ENCODE results near the gene CAPN5. TPM values are rescaled to one million over a fixed set of nuclear protein-coding genes. Genes with fewer than 3 reads are reported as not detected.

Gene CAPN5
- total and polyA plus RNA-seq, 10 of the 15 experiments (the other 5 are each of a cell fraction or from before 2014, with no cell fraction given) = 0.02 to 0.33 (median 0.07) TPM; not detected in 3

DNA sequence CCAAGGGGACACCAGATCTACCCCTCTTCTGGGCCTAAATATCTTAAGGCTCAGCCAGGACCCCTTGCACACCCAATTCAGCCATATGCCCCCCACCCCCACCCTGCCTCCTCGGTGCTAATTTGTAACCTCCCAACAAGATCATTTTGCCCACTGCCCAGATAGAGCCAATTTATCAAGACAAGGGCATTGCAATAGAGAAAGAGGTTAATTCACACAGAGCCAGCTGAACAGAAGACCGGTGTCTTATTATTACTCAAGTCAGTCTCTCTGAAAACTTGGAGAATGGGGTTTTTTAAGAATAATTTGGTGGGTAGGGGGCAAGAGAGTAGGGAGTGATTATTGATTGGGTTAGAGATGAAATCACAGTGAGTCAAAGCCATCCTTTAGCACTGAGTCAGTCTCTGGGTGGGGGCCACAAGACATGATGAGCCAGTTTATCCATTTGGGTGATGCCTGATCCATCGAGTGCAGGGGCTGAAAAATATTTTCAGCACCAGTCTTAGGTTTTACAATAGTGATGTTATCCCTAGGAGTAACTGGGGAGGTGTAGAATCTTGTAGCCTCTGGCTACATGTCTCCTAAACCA lies 9.9 kb upstream of the CAPN5 start:
- H3K4me3 ChIP-seq = no peak overlapping the region
- ChIA-PET POLR2A (no interaction called here), CTCF (interaction anchor here (0.7 kb wide), 1 partner anchor 33 kb away, joined by 3 read pairs; no protein-coding TSS in a partner anchor), SMC1A (ENCODE audit: uncharacterized antibody, unreplicated experiment) (interaction anchor here (1.5 kb wide), 1 partner anchor 35 kb away, joined by 4 read pairs; no protein-coding TSS in a partner anchor), RAD21 (ENCODE audit: unreplicated experiment) (interaction anchor here (0.5 kb wide), 1 partner anchor 9 kb away, joined by 3 read pairs; no protein-coding TSS in a partner anchor)
- TF ChIP-seq JUNB (IDR thresholded peaks at IDR 0.05) = no peak
- no peak for TF ChIP-seq ZNF622 (IDR thresholded peaks at IDR 0.05)
- no peak for TF ChIP-seq CHD2 (IDR thresholded peaks at IDR 0.05; ENCODE audit: borderline replicate concordance, low read depth, low read length)
- TF ChIP-seq SREBF2 (IDR thresholded peaks at IDR 0.05; ENCODE audit: low read length) = no peak
- TF ChIP-seq, protein P1, sequence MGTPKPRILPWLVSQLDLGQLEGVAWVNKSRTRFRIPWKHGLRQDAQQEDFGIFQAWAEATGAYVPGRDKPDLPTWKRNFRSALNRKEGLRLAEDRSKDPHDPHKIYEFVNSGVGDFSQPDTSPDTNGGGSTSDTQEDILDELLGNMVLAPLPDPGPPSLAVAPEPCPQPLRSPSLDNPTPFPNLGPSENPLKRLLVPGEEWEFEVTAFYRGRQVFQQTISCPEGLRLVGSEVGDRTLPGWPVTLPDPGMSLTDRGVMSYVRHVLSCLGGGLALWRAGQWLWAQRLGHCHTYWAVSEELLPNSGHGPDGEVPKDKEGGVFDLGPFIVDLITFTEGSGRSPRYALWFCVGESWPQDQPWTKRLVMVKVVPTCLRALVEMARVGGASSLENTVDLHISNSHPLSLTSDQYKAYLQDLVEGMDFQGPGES (IDR thresholded peaks at IDR 0.05) = no peak
- no peak for TF ChIP-seq DPF2 (IDR thresholded peaks at IDR 0.05)
- no peak for TF ChIP-seq PAX5 (IDR thresholded peaks at IDR 0.05; ENCODE audit: borderline replicate concordance, low read depth, low read length)
- TF ChIP-seq MYB (IDR thresholded peaks at IDR 0.05; ENCODE audit: borderline replicate concordance, low read depth, low read length) = no peak
- TF ChIP-seq RELA (IDR thresholded peaks at IDR 0.05; ENCODE audit: borderline replicate concordance, partially characterized antibody) = no peak
- TF ChIP-seq NR2C2 (IDR thresholded peaks at IDR 0.05; ENCODE audit: borderline replicate concordance, control insufficient read depth, insufficient read length, low read depth) = no peak
- no peak for TF ChIP-seq NFYA (IDR thresholded peaks at IDR 0.05; ENCODE audit: borderline replicate concordance, low read depth, low read length)
- TF ChIP-seq, protein P2, sequence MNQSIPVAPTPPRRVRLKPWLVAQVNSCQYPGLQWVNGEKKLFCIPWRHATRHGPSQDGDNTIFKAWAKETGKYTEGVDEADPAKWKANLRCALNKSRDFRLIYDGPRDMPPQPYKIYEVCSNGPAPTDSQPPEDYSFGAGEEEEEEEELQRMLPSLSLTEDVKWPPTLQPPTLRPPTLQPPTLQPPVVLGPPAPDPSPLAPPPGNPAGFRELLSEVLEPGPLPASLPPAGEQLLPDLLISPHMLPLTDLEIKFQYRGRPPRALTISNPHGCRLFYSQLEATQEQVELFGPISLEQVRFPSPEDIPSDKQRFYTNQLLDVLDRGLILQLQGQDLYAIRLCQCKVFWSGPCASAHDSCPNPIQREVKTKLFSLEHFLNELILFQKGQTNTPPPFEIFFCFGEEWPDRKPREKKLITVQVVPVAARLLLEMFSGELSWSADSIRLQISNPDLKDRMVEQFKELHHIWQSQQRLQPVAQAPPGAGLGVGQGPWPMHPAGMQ (IDR thresholded peaks at IDR 0.05; ENCODE audit: borderline replicate concordance) = no peak
- TF ChIP-seq PML (IDR thresholded peaks at IDR 0.05; ENCODE audit: low read length) = no peak
- no peak for TF ChIP-seq TARDBP (IDR thresholded peaks at IDR 0.05; ENCODE audit: borderline replicate concordance)
- in situ Hi-C loops (cut with MboI) (no loop called here), intact Hi-C loops (cut with micrococcal nuclease; ENCODE audit: unreplicated experiment) (no loop called here)
- H3K9me3 ChIP-seq (replicated peaks; ENCODE audit: control insufficient read depth, insufficient read depth, low read length) = peaks cover 2% of the 10 kb centered on the region; the same call in 1 of the 3 replicates
- no TSS peak for BruUV-seq (replicated peaks)
- no peak for FAIRE-seq
- no peaks in the 10 kb centered on the region for H3K36me3 ChIP-seq (ENCODE audit: control insufficient read depth in 2 of 2, insufficient read depth in 2 of 2, low read length in 1 of 2)
- no peaks in the 10 kb centered on the region for H3K27me3 ChIP-seq (replicated peaks in 1 of 2; ENCODE audit: control insufficient read depth in 2 of 2, insufficient read depth in 2 of 2, low read length in 1 of 2)
- no peak overlapping the region for H3K4me2 ChIP-seq (ENCODE audit: control insufficient read depth, insufficient read depth)
- WGBS (ENCODE audit: insufficient coverage, insufficient replicate concordance, low lambda C conversion rate, missing lambda C conversion rate) = 20% methylated on average over 3 of the region's 3 CpGs
- no peak for ATAC-seq
- no peak overlapping the region for H3K27ac ChIP-seq (ENCODE audit: control insufficient read depth, insufficient read depth)
- no peak overlapping the region for H2AFZ ChIP-seq (ENCODE audit: control insufficient read depth, low read depth, low read length)
- no peaks in the 10 kb centered on the region; the same call in 1 of the 2 replicates for H4K20me1 ChIP-seq (ENCODE audit: control insufficient read depth, insufficient read depth)
- H3K79me2 ChIP-seq (ENCODE audit: control insufficient read depth, insufficient read depth, low read length) = no peaks in the 10 kb centered on the region
- DNase-seq (ENCODE audit: low read depth, low spot score) = no peak
- no peaks in the 10 kb centered on the region for H3K4me1 ChIP-seq (ENCODE audit: control insufficient read depth, insufficient read depth, low read length)
- H3K9ac ChIP-seq (ENCODE audit: control insufficient read depth, insufficient read depth, low read length) = no peak overlapping the region
